Colon (tissue), 2 donors: ENCODE measurements around the gene DYNAP.
A peak's percentile ranks its signal among the peaks of the same experiment; 100 is the strongest.

Experiments used
- FAIRE-seq: peaks from 2 replicates; lab custom pipeline; 2012; peaks lifted over from hg19 to GRCh38; lab: Jason Lieb, UNC
- donor health status: control.
- donor health status: control.

Gene DYNAP

GRCh38 chr18:54590945-54591344, at the start of gene DYNAP:
DYNAP (plus strand) TSS chr18:54591245; CDS start chr18:54591283, 38 bp downstream.
- no peak for FAIRE-seq

GRCh38 chr18:54551590-54551989, 39.5 kb upstream of the DYNAP start:
- no peak for FAIRE-seq

- FAIRE-seq, result no peak
Observed at GRCh38 chr18:54555286-54555685, 35.8 kb upstream of the DYNAP start.

- no peak for FAIRE-seq
Observed at GRCh38 chr18:54555996-54556395, 35.0 kb upstream of the DYNAP start.

DNA sequence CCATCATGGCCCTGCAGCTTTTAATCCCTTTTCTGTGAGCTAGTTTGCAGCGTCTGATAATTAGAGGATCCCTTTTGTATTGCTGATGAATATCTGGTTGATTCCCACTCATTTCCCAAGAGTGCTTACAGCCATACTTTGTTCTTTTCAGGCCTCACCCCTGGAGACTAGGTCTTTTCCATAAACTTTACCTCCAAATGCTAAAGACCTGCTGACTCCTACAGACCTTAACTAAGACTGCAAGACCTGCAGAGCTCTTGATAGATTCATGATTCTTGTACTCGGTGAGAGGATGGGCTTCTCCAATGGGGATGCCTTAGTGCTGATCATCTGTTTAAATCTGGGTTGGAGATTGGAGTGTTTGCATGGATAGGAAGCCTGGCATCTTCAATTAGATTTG, 33.1 kb upstream of the DYNAP start:
- FAIRE-seq, result no peak

DNA sequence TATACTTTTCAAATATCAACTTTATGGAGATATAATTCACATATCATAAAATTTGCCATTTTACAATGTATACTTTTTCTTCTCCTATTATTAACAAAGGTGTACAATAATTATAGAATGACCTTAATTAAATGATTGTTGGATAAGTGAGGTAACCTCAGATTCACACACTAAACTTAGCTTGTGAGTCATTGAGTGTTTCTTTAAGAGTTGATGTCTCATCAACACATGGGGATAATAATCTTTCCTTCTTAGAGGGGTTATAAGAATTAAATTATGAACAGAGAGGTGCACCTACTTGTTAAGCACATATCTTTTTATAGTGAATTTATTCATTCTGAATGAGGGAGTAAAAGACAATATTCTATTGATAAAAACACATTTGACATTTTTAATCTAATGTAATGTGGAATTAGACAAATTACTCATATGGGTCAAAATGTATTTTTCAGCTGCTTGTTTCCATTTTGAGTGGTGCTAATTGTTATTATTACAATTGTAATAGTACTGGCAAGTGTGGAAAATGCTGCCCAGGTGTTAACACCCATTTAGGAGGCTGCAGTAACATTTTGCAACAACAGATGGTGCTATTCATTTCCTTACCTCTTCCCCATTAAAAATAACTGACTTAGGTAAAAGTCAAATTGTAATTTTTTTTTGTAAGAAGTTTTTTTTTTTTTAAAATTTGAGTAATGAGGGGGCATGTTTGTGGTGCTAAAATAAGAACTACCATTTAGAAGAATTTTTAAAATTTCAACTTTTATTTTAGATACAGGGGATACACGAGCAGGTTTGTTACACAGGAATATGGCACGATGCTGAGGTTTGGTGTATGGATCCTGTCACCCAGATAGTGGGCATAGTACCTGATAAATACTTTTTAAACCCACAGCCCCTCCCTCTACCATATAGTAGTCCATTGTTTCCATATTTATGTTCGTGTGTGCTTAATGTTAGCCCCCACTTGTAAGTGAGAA, 32.1 kb upstream of the DYNAP start:
- peak; percentile 70 for FAIRE-seq

DNA sequence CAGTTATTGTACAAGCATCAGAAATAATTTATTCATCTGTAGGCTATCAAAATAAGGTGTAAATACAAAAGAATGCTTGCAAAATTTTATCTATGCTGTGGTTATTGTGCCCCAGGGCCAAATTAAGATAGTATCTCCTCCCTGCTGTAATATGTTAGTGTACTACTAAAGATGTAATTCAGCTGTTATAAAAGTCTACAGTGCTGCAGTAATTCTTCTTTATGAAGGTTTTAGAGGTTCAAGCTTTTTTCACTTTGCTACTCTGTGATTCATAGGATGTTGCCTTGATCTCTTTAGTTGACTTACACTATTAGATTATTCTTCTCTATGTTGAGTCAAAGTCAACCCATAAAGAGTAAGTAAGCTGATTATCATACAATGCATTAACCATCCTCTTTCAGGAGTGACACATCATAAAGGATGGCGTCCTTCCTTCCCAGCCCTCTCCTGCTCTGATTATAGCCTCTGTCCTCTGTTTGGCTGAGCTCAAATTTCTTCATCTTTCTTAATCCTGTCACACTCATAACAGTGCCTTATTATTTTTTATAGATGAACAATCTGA, 29.3 kb upstream of the DYNAP start:
- FAIRE-seq, result no peak

- FAIRE-seq, result no peak
Observed at GRCh38 chr18:54580202-54580729, 10.8 kb upstream of the DYNAP start.

DNA sequence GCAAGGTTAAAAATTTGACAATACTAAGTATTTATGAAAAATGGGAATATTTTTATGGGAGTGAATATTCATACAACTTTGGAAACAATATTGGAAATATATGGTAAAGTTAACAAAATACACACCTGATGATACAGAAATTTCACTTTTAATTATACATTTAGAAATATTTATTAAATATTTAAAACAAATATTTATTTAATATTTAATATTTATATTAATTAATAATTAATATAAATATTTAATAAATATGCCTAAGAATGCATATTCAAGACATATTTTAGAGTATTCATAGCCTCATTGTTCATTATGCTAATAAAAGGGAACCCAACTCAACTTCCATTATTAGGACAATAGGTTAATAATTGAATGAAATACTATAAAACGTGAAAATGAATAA, 7.0 kb upstream of the DYNAP start:
- peak; percentile 92 for FAIRE-seq

DNA sequence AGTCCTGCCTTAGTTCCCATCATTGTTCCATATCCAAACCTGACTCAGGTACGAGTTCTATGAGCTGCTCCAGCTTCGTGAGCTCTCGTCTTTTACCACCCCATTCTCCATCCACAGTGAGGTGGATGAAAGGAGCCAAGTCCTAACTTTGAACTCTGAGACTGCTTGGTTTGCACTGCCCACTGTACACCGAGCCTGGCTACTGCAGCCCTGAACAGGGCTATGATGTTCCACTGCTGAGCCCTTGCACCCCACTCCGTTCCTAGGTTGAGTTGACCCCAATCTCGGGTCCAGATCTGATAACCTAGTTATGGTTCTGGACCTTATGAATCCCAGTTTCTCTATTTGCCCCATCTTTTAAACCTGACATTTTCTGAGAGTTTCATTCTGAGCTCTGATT, 5.3 kb upstream of the DYNAP start:
- FAIRE-seq, result no peak

DNA sequence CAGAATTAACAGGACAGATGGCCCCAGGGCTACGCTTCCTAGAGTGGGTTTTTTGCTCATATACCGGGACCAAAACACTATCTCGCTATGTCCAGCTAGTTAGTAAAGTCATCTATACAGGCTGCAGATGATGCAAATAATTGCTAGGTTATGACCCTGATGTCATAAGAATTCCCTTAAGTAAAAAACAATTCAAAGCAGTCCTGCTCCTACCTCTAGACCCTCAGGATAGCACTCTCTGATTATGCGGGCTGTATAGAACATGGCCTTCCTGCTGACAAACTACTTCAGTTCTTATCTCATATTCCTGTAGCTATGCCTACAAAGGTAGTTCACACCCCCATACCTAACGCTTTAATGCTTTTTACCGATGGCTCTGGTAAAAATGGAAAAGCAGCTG, 13.2 kb downstream of the DYNAP start:
- no peak for FAIRE-seq

- FAIRE-seq, result no peak
Observed at GRCh38 chr18:54606835-54607212, 15.8 kb downstream of the DYNAP start.

DNA sequence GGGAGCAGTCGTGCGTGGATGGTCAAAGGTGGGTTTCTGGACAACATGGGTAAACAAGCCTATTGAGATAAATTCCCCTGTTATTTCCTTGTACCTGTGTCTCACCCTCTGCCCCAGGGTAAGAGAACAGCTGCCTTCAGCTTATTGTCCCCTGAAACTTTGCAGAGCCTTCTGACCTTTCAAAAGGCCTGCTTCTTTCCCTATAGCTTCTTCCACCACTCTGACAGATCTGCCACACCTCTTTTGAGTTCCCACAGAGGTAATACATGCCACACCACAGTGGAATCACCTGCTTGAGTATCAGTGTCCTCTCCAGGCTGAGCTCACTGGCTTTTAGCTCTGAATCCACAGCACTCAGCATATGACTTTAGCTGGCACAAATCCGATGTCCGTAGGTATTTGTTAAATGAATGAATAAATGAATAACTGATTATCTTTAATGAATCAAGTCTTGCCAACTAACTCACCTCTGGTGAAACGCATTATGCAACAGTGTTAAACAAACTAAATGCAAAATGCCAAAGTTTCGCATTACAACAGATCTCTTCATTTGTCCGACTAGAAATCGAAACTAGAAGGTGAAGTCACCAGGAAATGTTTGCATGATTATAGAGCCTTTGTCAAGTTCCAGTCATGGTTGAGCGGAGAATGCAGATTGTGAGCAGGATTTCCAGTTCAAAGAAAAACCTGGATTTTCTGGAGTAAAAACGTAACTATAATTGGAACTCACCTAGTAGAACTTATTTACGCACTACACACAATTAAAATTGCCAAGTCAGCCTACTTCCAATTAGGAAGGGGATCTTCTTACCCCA, 16.4 kb downstream of the DYNAP start:
- FAIRE-seq, result peak; percentile 31

DNA sequence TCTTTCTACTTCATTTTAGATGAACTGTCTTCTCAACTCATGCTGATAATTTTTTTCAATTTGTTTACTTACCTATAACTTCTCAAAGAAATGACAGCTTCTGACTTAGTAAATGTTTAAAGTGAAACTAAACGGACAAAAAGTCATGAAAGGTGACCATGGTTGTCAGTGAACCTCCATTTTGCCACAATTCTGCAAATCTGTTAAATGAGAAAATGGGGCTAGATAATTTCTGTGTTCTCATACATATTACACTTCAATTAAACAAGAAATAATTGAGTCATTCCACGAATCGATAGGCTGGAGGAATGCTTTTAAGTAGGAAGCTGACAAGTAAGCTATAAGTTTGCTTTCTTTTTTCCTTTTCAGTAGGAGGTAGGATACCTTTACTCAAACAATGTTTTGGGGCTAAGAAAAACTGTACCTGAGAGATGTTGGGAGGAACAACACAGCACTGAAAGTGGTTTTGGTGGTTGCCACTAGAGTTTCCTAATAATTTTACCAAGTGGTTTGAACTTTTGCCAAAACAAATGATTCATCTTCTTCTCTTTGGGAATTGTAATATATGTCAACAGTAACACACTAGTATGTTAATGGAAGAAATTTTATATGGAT, 17.1 kb downstream of the DYNAP start:
- FAIRE-seq, result no peak

GRCh38 chr18:54611816-54612215, 20.8 kb downstream of the DYNAP start:
- no peak for FAIRE-seq

DNA sequence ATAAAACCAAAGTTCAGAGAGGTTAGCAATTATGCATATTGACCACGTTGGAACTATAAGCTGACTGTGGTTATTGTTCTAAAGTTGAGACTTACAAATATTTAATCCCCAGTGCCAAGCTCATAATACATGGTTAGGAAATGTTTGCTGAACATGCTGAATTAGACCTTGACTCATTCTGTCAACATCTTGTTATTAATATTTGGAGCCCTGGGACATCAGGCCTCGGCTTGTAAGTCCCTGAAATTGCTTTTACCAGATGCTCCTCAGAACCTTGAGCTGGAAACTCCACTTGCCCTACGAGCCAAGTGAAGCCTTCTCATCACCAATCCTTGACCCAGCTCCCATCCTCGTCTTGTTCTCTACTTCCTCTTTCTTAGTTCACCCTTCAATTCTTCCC, 21.2 kb downstream of the DYNAP start:
- FAIRE-seq, result no peak

- no peak for FAIRE-seq
Observed at GRCh38 chr18:54613174-54613573, 22.1 kb downstream of the DYNAP start.

DNA sequence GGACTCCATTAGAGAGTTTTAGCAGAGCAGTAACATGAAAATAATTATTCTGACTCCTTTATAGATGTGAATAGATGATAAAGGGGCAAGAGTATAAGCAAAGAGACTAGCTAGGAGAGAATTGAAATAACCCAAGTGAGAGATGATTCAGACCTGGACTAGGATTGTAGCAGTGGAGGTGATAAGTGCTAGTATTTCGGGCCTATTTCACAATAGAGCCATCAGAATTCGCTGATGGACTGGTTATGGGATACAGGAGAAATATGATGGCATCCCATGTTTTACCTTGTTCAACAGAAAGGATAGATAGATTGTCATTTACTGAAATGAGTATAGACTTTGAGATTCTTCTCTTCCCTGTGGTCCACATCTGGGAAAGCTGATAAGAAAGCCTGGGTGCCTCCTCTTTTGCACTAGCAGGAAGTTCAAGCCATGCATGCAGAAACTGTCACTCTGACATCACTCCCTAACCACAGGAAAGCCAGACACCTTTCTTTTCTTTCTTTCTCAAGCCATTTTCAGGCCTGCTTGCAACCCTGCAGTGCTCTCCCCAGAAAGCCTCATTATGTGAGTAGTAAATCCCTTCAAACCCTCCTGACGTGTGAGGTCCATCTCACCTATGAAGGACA, 25.3 kb downstream of the DYNAP start:
- no peak for FAIRE-seq

DNA sequence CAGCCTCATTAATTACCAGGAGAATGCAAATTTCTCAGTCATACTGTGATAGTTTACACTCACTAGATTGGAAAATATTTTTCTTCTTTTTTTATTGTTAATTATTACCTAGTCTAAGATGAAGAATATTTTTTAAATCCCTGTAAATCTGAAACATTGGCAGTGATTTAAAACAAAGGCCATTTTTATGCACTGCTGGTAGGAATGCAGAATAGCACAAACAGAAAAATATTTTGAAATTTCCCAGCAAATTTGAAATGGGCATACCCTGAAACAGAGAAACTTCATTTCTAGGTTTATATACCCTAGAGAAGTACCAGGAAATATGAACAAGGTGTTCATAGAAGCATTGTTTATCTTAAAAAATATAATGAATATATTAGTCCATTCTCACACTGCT, 31.0 kb downstream of the DYNAP start:
- no peak for FAIRE-seq

- no peak for FAIRE-seq
Observed at GRCh38 chr18:54626779-54627178, 35.7 kb downstream of the DYNAP start.

DNA sequence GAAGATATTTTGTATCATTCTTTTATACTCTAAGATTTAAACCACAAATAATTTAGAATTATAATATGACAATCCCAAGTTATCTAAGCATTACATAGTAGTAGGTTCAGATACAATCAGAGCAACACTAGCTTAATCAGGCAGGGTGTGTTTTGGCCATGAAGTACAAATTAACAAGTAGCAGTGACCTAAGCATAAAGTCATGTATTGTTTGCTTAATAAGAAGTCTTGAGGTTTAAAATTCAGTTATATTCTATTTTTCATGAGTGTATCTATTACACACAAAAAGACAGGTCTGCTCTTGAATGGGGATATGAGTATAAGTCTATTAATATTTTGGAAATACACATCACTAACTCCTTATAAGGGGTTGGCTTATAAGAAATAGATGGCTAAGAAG, 39.9 kb downstream of the DYNAP start:
- no peak for FAIRE-seq

DNA sequence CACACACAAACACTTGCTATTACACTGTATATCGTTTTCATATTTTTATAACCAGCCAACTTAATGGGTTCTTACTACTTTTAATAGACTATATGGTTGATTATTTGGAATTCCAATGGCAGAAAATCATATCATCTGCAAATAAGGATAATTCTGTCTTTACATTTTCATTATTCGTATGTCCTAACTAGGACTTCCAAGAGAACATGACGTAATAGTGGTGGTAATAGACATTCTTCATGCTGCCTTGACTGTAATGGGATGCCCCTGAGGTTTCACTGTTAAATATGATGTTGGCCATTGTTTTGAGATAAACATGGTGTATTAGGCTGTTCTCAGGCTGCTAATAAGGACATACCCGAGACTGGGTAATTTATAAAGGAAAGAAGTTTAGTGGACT, 45.2 kb downstream of the DYNAP start:
- no peak for FAIRE-seq
